AG04449 (cell line): Measurements from ENCODE around the gene TUT7.

ENCODE experiments used
- CTCF ChIA-PET: fragments of 350-600 bp; formaldehyde crosslinking; extraction: SDS; loops from one replicate; lab custom pipeline; 2021; ENCODE audit warnings: antibody characterized with exemption; lab: Yijun Ruan, JAX
- POLR2A ChIA-PET: fragments of 400-600, 350-600 bp; formaldehyde crosslinking; extraction: SDS; loops from one replicate; lab custom pipeline; 2020; ENCODE audit warnings: antibody characterized with exemption, inconsistent platforms; lab: Yijun Ruan, JAX
- DNase-seq: peaks from one replicate; pipeline ENCODE4 v3.0.0-alpha.2; 2010; ENCODE audit warnings: low read depth, low spot score
- H3K4me3 ChIP-seq: 2 replicates; pipeline ENCODE4 v1.5.1; 2011; ENCODE audit warnings: low read depth, mild to moderate bottlenecking, control low read depth, low read length
- TF ChIP-seq, protein P1 (sequence below): IDR thresholded peaks from one replicate; pipeline ENCODE4 v1.5.1; 2011; ENCODE audit warnings: mild to moderate bottlenecking, moderate library complexity, low read length, control low read depth, inconsistent platforms; ENCODE audit not compliant: insufficient read depth; ENCODE audit errors: missing control alignments

The TUT7 gene

DNA sequence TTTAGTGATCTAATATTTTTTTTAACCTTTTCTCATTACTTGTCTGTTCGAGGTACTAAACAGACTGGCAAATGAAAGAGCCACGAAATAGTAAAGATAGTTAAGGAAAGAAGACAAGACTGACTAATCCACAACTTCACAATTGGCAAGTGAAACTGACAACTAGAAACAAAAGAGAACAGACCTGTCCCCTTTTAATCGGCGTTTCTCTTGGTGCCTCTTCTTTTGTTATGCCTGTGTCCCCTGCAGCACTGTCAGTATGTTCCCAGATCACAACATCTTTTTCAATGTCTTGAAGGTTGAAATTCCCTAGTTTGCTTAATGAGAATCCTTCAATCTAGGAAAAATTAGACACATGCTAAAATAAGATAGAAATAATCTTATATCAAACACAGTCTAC lies 26.1 kb downstream of the TUT7 start:
- TF ChIP-seq, protein P1, sequence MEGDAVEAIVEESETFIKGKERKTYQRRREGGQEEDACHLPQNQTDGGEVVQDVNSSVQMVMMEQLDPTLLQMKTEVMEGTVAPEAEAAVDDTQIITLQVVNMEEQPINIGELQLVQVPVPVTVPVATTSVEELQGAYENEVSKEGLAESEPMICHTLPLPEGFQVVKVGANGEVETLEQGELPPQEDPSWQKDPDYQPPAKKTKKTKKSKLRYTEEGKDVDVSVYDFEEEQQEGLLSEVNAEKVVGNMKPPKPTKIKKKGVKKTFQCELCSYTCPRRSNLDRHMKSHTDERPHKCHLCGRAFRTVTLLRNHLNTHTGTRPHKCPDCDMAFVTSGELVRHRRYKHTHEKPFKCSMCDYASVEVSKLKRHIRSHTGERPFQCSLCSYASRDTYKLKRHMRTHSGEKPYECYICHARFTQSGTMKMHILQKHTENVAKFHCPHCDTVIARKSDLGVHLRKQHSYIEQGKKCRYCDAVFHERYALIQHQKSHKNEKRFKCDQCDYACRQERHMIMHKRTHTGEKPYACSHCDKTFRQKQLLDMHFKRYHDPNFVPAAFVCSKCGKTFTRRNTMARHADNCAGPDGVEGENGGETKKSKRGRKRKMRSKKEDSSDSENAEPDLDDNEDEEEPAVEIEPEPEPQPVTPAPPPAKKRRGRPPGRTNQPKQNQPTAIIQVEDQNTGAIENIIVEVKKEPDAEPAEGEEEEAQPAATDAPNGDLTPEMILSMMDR, result no peak
- CTCF ChIA-PET, result interaction anchor here (3.0 kb wide), 1 partner anchor 12 kb away, joined by 14 read pairs; no protein-coding TSS in a partner anchor
- POLR2A ChIA-PET, result no interaction called here
- H3K4me3 ChIP-seq, result no peak overlapping the region
- DNase-seq, result no peak

DNA sequence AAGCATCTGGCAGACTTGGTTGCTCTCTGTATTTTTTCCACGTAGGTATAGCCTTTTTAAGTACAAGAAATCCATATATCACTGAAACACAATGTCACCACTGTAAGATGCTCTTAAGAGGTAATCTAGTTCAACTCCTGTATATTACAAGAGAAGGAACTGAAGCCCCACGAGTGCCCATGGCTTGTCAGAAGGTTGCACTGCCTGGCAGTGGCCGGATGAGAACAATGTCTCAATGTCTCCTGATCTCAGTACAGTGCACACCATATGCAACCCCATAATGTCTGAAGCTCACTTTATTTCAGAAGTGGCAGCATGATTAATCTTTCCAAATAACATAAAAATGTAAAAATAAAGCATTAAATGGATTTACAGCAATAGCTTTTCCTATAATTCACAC lies 27.7 kb downstream of the TUT7 start:
- ChIA-PET CTCF (interaction anchor here (3.0 kb wide), 1 partner anchor 14 kb away, joined by 14 read pairs; no protein-coding TSS in a partner anchor), POLR2A (no interaction called here)
- no peak overlapping the region for H3K4me3 ChIP-seq
- TF ChIP-seq, protein P1, result no peak
- no peak for DNase-seq

DNA sequence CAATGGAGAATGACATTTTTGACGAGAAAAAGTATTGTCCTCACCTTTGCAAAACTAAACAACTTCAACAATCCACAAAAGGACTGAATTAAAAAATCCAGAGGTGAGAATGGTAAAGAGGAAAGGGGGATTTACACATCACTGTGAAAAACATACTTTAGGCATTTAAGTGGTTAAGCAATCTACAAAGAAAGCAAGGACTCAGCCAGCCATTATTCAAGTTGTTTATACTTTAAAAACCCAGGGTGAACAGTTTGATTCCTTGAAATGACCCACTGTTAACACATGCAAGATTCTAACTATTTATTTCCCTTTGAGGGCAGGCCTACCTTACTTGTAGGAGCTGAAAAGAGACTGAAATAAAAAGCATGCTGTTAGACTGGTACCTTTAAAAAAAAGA lies 29.3 kb downstream of the TUT7 start:
- ChIA-PET POLR2A (interaction anchor here (0.6 kb wide), 1 partner anchor 13 kb away, joined by 3 read pairs; no protein-coding TSS in a partner anchor), CTCF (interaction anchor here (3.0 kb wide), 1 partner anchor 15 kb away, joined by 14 read pairs; no protein-coding TSS in a partner anchor)
- H3K4me3 ChIP-seq, result no peak overlapping the region
- no peak for DNase-seq
- TF ChIP-seq, protein P1, result no peak

DNA sequence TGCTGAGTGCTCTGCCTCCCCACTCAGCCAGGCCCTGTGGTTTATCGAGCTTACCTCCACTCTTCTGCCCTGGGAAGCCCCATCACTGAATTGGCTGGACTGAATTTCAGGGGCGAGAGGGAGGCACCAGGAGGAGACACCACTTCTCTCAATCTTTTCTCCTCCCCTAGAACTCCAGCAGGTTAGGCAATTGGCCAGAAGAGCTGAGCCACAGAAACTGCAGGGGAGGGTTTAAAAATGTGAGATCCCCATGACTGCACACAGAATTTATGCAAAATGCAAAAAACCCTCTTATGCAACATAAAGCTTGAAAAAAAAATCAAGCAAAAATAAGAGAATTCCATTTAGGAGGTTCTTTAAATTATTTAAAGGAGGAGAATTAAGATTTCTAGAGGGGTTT lies 29.9 kb downstream of the TUT7 start:
- H3K4me3 ChIP-seq, result no peak overlapping the region
- no peak for DNase-seq
- CTCF ChIA-PET, result no interaction called here
- TF ChIP-seq, protein P1, result no peak
- POLR2A ChIA-PET, result interaction anchor here (0.6 kb wide), 1 partner anchor 13 kb away, joined by 3 read pairs; no protein-coding TSS in a partner anchor

DNA sequence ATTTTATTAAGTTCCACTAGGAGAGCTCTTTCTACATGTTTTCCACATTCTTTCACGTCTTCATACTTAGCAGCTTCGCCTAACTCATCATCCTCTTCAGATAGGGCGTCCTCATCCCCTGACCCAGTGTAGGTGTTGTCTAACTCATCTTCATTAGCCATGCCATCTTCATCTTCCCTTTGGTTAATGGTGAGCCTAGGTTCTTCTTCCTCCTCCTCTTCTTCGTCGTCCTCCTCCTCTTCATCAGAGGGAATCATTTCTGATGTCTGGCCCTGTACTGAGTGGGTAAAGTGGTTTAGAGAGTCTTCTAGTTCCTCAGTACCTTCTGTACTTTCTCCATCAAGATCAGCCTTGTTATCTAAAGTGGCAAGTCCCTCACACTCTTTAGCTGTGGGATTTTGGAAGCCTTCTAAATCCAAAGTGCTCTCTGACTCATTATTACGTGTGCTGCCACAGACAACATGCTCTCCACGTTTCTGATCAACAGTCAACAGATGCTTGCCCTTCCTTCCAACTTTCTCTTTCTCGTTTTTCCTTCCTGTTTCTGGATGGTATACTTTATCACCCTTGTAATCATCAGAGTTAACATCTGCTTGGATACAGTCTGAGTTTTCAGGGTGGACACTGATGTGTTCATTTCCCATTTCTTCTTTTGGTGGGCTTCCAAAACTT lies 31.1 kb downstream of the TUT7 start:
- ChIA-PET POLR2A (interaction anchor here (0.6 kb wide), 1 partner anchor 15 kb away, joined by 3 read pairs; no protein-coding TSS in a partner anchor), CTCF (interaction anchor here (1.3 kb wide), 1 partner anchor 8 kb away, joined by 3 read pairs; no protein-coding TSS in a partner anchor)
- no peak overlapping the region; the same call in 1 of the 2 replicates for H3K4me3 ChIP-seq
- DNase-seq, result no peak
- TF ChIP-seq, protein P1, result no peak

DNA sequence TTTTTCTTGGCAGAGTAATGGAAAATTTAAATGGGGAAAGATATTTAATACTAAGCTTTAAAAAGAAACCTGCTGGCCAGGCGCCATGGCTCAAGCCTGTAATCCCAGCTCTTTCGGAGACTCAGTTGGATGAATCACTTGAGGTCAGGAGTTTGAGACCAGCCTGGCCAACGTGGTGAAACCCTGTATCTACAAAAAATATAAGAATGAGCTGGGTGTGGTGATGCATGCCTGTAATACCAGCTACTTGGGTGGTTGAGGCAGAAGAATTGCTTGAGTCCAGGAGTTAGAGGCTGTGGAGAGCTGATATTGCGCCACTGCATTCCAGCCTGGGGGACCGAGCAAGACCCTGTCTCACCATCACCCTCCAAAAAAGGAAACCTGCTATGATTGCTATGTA lies 32.8 kb downstream of the TUT7 start:
- TF ChIP-seq, protein P1, result no peak
- H3K4me3 ChIP-seq, result no peak overlapping the region
- DNase-seq, result peak; percentile 98
- ChIA-PET POLR2A (interaction anchor here (0.7 to 1.0 kb wide), 4 partner anchors 13 to 84 kb away, joined by 3 to 4 read pairs (median 4); partner anchors contain the start of genes ISCA1 and TUT7), CTCF (interaction anchor here (1.0 to 1.3 kb wide), 2 partner anchors 17 to 99 kb away, joined by 3 read pairs; no protein-coding TSS in a partner anchor)
